ENCODE results near the gene CDC25A. TPM values are rescaled to one million over a fixed set of nuclear protein-coding genes. Genes with fewer than 3 reads are reported as not detected.

The CDC25A gene
- total RNA-seq, 1 donor from 2014 or later = 51.8 TPM

DNA sequence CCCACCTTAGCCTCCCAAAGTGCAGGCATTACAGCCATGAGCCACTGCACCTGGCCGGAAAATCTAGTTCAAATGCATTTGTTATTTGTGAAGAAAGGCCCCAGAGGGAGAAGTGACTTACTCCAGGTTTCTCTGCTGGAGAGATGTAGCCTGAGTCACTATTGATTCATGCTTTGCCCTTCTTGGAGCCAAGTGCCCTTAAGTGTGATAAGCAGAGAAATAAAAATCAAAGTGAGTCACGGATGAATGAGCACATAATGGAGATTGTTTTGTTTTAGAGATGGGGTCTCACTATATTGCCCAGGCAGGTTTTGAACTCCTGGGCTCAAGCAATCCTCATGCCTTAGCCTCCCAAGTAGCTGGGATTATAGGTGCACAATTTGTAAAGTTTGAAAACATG, 33.1 kb downstream of the CDC25A start:
- no peak overlapping the region for H3K4me3 ChIP-seq
- H3K4me2 ChIP-seq = no peak overlapping the region
- no peak for TF ChIP-seq EZH2phosphoT487 (IDR thresholded peaks at IDR 0.05)
- H4K20me1 ChIP-seq (ENCODE audit: low read depth) = peaks cover 11% of the 10 kb centered on the region
- H3K4me3 Mint-ChIP-seq = no peak overlapping the region
- peaks cover 28% of the 10 kb centered on the region for H3F3A ChIP-seq (ENCODE audit: low read depth)
- no peaks in the 10 kb centered on the region for H3K36me3 ChIP-seq
- no peak overlapping the region for H3K27ac ChIP-seq
- H3K79me2 ChIP-seq (ENCODE audit: low read depth) = no peaks in the 10 kb centered on the region
- peaks cover 4% of the 10 kb centered on the region for H3K4me1 ChIP-seq
- no peaks in the 10 kb centered on the region for H3K9me3 ChIP-seq (ENCODE audit: low read depth)
- H3K27ac Mint-ChIP-seq = no peak overlapping the region
- H3K9ac ChIP-seq = no peak overlapping the region
- H3K27me3 ChIP-seq = no peaks in the 10 kb centered on the region
- no peak for DNase-seq (ENCODE audit: low spot score)
- peaks cover 3% of the 10 kb centered on the region for H3K4me1 Mint-ChIP-seq
- H3K9me3 Mint-ChIP-seq = no peaks in the 10 kb centered on the region
- H3K27me3 Mint-ChIP-seq (ENCODE audit: insufficient read depth, low read depth) = peaks cover 2% of the 10 kb centered on the region
- H3K36me3 Mint-ChIP-seq = peaks cover 16% of the 10 kb centered on the region
- no peak overlapping the region for H2AFZ ChIP-seq (replicated peaks)

DNA sequence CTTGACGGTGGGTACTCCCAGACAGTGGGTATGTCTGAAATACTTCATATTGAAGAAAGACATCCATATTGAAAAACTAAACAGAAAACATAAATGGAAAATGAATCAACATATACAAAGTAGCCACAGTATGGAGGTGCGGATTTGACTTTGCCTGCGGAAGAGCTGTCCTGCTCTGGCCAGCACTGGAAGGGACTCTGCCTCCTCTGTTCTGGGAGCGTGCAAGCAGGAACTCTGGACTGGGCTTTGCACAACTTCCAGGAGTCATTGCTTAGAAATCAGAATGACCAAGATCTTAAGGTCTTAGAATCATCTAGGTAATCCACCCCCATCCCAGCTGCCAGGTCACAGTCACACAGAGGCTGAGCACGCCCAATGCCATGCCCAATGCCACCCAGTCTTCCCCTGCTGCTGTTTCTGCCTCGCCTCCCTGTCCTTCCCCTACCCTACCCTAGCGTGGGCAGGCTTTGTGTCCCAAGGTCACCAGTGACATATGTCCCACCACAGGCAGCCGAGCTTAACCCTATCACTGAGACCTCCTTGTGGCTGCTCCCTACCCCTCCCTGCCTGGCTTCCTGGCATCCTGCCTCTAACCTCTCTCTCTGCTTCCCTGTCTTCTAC, 36.3 kb downstream of the CDC25A start:
- H3K4me2 ChIP-seq = no peak overlapping the region
- H3K36me3 ChIP-seq = no peaks in the 10 kb centered on the region
- Mint-ChIP-seq H3K27ac (peak overlapping the region; percentile 90), H3K4me3 (peak overlapping the region; percentile 46), H3K9me3 (no peaks in the 10 kb centered on the region), H3K27me3 (ENCODE audit: insufficient read depth, low read depth) (peaks cover 2% of the 10 kb centered on the region), H3K4me1 (no peaks in the 10 kb centered on the region), H3K36me3 (no peaks in the 10 kb centered on the region)
- H3K4me3 ChIP-seq = no peak overlapping the region
- H3K9ac ChIP-seq = no peak overlapping the region
- peaks cover 4% of the 10 kb centered on the region for H3K4me1 ChIP-seq
- H4K20me1 ChIP-seq (ENCODE audit: low read depth) = no peaks in the 10 kb centered on the region
- DNase-seq (ENCODE audit: low spot score) = no peak
- no peak overlapping the region for H2AFZ ChIP-seq (replicated peaks)
- H3F3A ChIP-seq (ENCODE audit: low read depth) = peaks cover 5% of the 10 kb centered on the region
- TF ChIP-seq, protein P1, sequence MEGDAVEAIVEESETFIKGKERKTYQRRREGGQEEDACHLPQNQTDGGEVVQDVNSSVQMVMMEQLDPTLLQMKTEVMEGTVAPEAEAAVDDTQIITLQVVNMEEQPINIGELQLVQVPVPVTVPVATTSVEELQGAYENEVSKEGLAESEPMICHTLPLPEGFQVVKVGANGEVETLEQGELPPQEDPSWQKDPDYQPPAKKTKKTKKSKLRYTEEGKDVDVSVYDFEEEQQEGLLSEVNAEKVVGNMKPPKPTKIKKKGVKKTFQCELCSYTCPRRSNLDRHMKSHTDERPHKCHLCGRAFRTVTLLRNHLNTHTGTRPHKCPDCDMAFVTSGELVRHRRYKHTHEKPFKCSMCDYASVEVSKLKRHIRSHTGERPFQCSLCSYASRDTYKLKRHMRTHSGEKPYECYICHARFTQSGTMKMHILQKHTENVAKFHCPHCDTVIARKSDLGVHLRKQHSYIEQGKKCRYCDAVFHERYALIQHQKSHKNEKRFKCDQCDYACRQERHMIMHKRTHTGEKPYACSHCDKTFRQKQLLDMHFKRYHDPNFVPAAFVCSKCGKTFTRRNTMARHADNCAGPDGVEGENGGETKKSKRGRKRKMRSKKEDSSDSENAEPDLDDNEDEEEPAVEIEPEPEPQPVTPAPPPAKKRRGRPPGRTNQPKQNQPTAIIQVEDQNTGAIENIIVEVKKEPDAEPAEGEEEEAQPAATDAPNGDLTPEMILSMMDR (IDR thresholded peaks at IDR 0.05) = no peak
- TF ChIP-seq EZH2phosphoT487 (IDR thresholded peaks at IDR 0.05) = no peak
- no peak for TF ChIP-seq EZH2 (IDR thresholded peaks at IDR 0.05)
- H3K9me3 ChIP-seq (ENCODE audit: low read depth) = no peaks in the 10 kb centered on the region
- H3K79me2 ChIP-seq (ENCODE audit: low read depth) = no peaks in the 10 kb centered on the region
- H3K27ac ChIP-seq = no peak overlapping the region
- no peaks in the 10 kb centered on the region for H3K27me3 ChIP-seq

DNA sequence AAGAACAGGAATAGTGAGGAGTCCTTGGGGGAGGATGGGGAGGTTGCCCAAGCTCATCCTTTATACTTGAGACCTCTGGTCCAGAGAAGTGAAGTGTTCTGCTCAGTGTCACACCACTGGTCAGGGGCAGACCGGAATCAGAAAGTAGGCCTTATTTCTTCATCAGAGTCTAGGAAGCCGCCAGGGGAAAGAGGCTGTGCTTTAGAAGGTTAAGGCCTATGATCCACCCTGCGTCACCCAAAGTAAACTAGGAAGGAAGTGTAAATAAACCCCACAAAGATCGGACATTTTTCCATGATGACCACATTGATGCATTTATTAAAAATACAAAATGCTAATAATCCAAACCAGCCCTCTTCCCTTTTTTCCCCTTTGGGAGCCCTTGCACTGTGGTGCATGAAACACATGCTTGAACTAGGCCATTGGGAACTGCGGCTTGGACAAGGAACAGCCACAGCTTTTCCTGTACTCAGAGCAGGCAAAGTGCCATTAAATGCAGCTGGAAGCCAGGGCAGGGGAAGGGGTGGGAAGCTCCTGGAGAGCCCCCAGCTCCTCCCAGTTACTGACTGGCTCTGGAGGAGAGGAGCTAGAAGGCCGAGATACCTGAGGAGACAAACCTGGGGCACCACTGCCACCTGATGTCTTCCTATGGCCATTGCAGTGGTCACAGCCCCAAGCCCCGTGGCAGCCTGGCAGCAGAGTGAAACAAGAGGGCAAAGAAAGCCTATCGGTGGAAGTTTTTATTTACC, 37.0 kb downstream of the CDC25A start:
- Mint-ChIP-seq H3K9me3 (no peaks in the 10 kb centered on the region), H3K4me1 (no peaks in the 10 kb centered on the region), H3K4me3 (peak overlapping the region; percentile 46), H3K27me3 (ENCODE audit: insufficient read depth, low read depth) (peaks cover 2% of the 10 kb centered on the region), H3K36me3 (no peaks in the 10 kb centered on the region), H3K27ac (peak overlapping the region; percentile 38)
- Histone ChIP-seq H3K4me1 (peaks cover 4% of the 10 kb centered on the region), H4K20me1 (ENCODE audit: low read depth) (no peaks in the 10 kb centered on the region), H2AFZ (replicated peaks) (peak overlapping the region; percentile 88), H3K9ac (no peak overlapping the region), H3K36me3 (no peaks in the 10 kb centered on the region), H3K79me2 (ENCODE audit: low read depth) (no peaks in the 10 kb centered on the region), H3K27me3 (no peaks in the 10 kb centered on the region), H3K4me2 (no peak overlapping the region), H3K27ac (no peak overlapping the region), H3K9me3 (ENCODE audit: low read depth) (no peaks in the 10 kb centered on the region), H3K4me3 (no peak overlapping the region), H3F3A (ENCODE audit: low read depth) (peaks cover 3% of the 10 kb centered on the region)
- TF ChIP-seq EZH2 (IDR thresholded peaks at IDR 0.05) (no peak), EZH2phosphoT487 (IDR thresholded peaks at IDR 0.05) (no peak)
- TF ChIP-seq, protein P1 (IDR thresholded peaks at IDR 0.05) = peak; percentile 89
- peak; percentile 90 for DNase-seq (ENCODE audit: low spot score)

DNA sequence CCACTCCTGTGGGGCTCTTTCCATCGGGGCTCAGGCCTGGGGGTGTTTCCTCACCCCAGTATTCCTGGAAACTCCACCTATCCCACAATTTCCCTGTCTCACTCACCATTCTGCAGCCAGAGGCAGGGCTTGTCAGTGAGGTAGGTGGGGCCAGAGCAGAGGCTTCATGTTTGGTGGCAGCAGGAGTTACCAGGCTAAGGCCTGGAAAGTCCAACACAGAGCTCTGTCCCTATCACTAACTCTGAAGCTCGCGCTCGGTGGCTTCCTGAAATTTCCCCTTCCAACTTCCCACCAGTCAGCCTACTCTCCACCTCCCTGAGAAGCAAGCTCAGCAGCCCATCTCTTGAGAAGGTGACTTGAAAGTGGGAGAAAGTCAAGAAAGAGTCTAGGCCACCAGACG, 44.2 kb downstream of the CDC25A start:
- Mint-ChIP-seq H3K4me3 (no peak overlapping the region), H3K27ac (no peak overlapping the region), H3K4me1 (peaks cover 5% of the 10 kb centered on the region), H3K36me3 (no peaks in the 10 kb centered on the region), H3K27me3 (ENCODE audit: insufficient read depth, low read depth) (no peaks in the 10 kb centered on the region), H3K9me3 (no peaks in the 10 kb centered on the region)
- Histone ChIP-seq H3K9me3 (ENCODE audit: low read depth) (no peaks in the 10 kb centered on the region), H3K27ac (no peak overlapping the region), H3K4me1 (no peaks in the 10 kb centered on the region), H3K36me3 (no peaks in the 10 kb centered on the region), H3K4me3 (no peak overlapping the region), H3K9ac (no peak overlapping the region), H3K27me3 (no peaks in the 10 kb centered on the region), H4K20me1 (ENCODE audit: low read depth) (no peaks in the 10 kb centered on the region), H3K4me2 (no peak overlapping the region), H2AFZ (replicated peaks) (peak overlapping the region; percentile 65), H3F3A (ENCODE audit: low read depth) (no peaks in the 10 kb centered on the region), H3K79me2 (ENCODE audit: low read depth) (no peaks in the 10 kb centered on the region)
- DNase-seq (ENCODE audit: low spot score) = no peak
- no peak for TF ChIP-seq EZH2phosphoT487 (IDR thresholded peaks at IDR 0.05)
- TF ChIP-seq EZH2 (IDR thresholded peaks at IDR 0.05) = no peak

All from neural progenitor cell (in vitro differentiated cells).